Inflammatory macrophage treated with lipopolysaccharide for 4 hours (primary cell): ENCODE results near the gene GRAP.

Experiments
- DNase-seq: peaks from one replicate; pipeline ENCODE4 v3.0.0-alpha.2; 2020

GRAP gene

DNA sequence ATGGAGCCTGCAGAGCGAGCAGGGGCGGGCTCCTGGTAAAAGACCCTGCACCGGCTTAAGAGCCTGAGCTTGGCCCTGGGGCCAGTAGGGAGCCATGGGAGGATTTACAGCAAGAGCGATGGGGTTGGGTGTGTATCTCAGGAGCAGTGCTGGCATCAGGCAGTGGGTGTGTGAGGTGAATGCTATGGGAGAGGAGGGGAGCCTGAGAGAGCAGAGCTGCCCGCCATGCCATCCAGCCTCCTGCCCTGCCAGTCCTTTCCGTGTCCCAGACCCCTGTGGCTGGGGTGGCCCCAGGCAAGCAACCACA lies 65.5 kb downstream of the GRAP start:
- no peak for DNase-seq

DNA sequence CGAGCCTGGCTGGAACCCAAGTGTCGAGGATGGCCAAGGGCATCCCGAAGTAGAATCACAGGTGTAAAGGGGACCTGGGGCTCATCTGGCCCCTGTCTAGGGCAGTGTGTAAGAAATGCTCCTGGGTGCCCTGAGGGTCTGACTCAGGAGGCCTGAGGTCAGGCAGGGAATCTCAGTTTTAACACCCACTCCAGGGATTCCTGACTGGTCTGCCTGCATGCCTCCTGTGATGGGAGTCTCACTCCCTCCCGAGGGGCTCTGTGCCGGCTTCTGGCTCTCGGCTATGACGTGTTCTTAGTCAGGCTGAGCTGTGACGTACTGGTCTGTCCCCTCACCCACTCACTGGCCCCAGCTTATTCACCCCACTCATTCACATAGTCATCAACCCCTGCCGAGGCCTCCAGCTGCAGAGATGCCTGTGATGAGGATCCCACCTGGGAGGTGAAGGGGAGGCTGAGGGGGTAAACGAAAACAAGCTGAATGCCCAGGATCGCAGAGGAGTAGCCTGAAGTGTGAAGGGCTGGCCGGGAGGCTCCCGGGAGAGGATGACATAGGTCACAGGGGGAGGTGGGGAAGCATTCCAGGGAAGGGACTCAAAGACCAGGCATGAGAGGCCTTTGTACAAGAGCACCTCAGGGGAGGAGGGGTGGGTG lies 65.9 kb downstream of the GRAP start:
- DNase-seq: no peak

- no peak for DNase-seq
Observed at GRCh38 chr17:18978655-18979054, 68.1 kb downstream of the GRAP start.

GRCh38 chr17:18978050-18978449 lies 68.7 kb downstream of the GRAP start:
- DNase-seq: no peak

DNA sequence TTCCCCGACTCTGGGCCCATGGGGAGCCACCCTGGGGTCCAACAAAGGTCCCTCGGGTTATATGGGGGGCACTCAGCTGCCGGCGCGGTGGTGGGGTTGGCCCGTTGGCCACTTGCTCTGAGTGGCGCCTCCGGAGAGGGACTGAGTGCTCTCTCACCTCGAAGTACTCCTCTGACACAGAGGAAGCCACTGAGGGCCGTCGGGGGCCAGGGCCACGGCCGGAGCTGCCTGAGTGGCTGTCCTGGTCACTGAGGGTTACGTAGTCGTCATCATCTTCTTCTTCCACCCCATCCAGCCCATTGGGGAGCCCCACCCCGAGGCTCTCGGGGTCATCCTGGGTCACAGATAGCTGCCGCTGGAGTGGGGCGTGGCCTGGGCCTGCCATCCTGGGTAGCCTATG lies 69.1 kb downstream of the GRAP start:
- no peak for DNase-seq

- no peak for DNase-seq
Observed at GRCh38 chr17:18977021-18977420, 69.7 kb downstream of the GRAP start.

DNA sequence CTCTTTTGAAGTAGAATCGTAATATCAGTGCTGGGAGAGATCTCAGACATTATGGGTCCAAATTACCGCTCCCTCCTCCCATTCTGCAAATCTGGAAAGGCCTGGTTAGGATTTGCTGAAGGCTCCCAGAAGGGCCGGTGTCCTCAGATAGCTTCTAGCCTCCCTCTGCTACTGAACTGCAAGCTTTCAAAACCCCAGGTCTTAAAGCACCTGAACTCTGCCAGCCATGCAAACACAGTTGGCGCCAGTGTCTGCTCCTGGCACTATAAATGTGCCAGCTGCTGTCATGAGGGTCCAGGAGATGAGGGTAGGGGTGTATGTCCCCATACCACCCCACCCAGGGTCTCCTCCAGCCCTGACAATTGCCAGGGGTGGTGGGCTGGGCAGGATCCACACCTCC lies 70.6 kb downstream of the GRAP start:
- DNase-seq: no peak

GRCh38 chr17:18975597-18975996 lies 71.2 kb downstream of the GRAP start:
- DNase-seq: no peak

DNA sequence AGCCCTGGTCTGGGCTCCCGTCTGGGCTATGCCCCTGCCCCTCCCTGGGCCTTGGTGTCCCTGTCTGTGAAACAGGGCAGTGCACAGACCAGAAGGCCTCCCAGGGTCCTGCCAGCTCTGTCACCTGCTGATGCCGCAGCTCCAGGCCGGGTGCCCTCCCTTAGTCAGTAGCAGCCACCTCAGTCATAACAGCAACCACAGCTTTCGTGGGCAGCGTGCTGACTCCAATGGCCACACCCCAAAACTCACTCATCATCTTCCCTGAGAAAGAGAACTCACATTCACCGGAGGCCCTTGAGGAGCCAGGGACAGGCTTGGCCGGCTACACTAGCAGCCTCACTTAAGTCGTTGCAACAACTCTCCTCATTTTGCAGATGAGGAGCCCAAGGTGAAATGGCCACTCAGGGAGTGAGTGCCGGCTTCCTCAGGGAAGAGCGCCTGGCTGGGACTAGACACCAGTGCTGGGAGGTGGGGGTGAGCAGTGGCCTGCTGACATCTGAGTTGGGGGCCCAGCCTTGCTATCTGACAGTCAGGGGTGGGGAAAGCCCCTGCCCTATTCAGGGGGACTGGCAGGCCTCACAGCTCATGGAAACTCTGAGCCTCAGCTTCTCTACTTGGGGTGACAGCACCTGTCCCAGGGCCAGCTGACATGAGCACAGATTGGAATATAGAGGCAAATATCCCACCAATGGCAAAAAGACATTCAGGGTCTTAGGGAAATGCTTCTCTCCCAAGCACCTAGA lies 72.2 kb downstream of the GRAP start:
- no peak for DNase-seq

GRCh38 chr17:18971801-18972200 lies 75.0 kb downstream of the GRAP start:
- DNase-seq: no peak
